HG02571 (cell line): ENCODE data around the gene TMEM229B.

Experiments
- ATAC-seq: cut with Tn5 transposase; IDR thresholded peaks from one replicate; pipeline ENCODE4 v1.9.1; 2021; ENCODE audit warnings: mild to moderate bottlenecking, moderate library complexity; ENCODE audit not compliant: unreplicated experiment

The TMEM229B gene

DNA sequence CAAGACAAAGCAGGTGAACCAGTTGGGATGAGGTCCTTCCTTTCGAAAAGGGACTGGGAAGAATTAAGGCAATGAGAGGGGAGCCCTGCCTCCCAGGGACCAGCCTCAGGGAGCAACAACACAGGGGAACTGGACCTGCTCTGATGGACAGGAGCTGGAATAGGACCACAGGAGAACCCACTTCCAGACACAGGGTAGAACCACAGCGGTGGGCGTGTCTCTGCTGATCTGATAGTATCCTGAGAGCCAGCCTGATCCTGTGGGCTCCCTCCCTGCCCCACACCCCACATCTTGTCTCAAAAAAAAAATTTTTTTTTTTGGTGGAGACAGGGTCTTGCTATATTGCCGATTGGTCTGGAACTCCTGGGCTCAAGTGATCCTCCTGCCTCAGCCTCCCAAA, 62.9 kb downstream of the TMEM229B start:
- no peak for ATAC-seq

DNA sequence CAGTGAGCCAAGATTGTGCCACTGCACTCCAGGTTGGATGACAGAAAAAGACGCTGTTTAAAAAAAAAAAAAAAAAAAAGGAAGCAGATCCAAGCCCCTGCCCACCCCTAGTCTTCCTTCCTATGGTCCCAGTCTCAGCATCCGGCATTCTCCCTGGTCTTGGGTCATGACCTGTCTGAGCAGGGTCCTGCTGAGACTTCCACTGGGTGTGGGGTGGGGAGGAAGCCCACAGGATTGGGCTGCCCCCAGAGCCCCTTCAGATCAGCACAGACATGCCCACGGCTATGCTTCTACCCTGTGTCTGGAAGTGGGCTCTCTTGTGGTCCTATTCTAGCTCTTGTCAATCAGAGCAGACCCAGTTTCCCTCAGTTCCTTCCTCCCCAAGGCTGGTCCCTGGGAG, 64.0 kb downstream of the TMEM229B start:
- ATAC-seq, result no peak

DNA sequence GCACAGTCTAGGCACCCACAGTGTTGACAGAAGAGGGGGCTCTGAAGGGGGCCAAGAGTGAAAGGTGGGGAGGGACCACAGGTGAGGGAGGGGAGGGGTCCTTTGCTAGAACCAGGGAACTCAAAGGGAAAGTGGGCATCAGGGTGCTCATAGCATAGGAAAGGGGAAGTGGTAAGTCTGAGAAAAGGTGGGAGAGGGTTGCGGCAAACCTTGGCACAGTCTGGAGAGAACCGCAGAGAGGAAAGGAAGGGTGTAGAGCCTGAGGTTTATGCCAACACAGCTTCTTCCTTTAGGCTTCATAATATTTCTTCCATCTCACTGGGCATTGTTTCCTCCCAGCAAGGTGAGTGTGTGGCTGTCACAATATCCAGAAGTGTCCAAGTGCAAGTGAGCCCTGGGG, 65.1 kb downstream of the TMEM229B start:
- ATAC-seq, result no peak

DNA sequence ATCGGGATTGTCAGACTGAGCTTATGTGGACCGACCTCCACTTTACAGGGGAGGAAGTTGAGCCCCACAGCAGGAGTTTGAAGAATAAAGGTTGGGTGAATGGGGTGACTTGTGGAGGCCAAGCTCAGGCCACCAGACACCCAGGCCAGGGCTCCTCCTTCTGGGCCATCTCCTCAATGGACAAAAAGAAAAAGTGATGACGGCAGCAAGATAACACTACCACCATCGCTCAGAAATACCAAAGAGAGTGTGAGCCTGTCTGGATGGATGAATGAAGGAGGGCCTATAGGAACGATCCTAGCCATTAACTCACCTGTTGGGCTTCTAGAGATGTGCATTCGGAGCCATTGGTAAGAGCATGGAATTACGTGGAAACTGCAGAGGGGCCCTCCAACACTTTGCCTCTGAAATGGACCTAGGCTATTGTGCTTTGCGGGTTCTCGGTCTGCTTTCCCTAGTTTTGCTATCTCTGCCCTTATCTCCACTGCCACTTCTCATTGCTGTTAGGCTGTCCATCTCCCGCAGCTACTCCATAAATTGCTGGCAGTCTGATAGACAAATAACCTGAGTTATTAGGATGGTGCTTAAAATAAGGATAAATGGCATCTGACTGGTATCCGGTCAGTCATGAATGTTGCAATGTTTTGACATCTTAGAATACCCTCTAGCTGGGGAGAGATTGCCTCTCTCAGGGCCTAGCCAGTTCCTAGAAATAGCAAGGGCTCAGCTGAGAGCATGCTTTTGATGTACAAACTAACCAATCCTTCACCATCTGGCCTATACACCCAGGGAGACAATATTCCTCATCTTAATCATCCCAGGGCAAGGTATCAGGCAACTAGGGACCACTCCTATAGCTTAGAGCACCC, 66.9 kb downstream of the TMEM229B start:
- ATAC-seq, result no peak
